Suppressor macrophage treated with lipopolysaccharide for 1 hour (primary cell): ENCODE measurements around the gene HSPB2.

ENCODE experiments used
- DNase-seq, 3 donors: peaks; one replicate each; pipeline ENCODE4 v3.0.0-alpha.2; 2020 to 2022

HSPB2 gene

GRCh38 chr11:111939836-111940604 lies 27.5 kb downstream of the HSPB2 start:
- no peak for DNase-seq

GRCh38 chr11:111941963-111942362 lies 29.4 kb downstream of the HSPB2 start:
- no peak for DNase-seq

GRCh38 chr11:111942829-111943228 lies 30.3 kb downstream of the HSPB2 start:
- DNase-seq, result peak; percentile 50 to 59 (median 53)

- no peak for DNase-seq
These were observed 31.6 kb downstream of the HSPB2 start for GRCh38 chr11:111944139-111944538.

GRCh38 chr11:111944651-111945051 lies 32.1 kb downstream of the HSPB2 start:
- DNase-seq, result peak in 2 of 3 donors; percentile 50 to 53

GRCh38 chr11:111945198-111945597 lies 32.7 kb downstream of the HSPB2 start:
- DNase-seq, result no peak

GRCh38 chr11:111946499-111946898 lies 34.0 kb downstream of the HSPB2 start:
- DNase-seq, result no peak

- DNase-seq, result no peak
These were observed 34.6 kb downstream of the HSPB2 start for GRCh38 chr11:111947143-111947542.

- no peak for DNase-seq
These were observed 37.2 kb downstream of the HSPB2 start for GRCh38 chr11:111949519-111950426.

- DNase-seq, result no peak
These were observed 39.0 kb downstream of the HSPB2 start for GRCh38 chr11:111951565-111951964.

GRCh38 chr11:111954154-111954553 lies 41.6 kb downstream of the HSPB2 start:
- DNase-seq, result no peak

GRCh38 chr11:111957663-111958444 lies 45.3 kb downstream of the HSPB2 start:
- no peak for DNase-seq

- DNase-seq, result no peak
These were observed 48.4 kb downstream of the HSPB2 start for GRCh38 chr11:111960916-111961315.

GRCh38 chr11:111961389-111962300 lies 49.1 kb downstream of the HSPB2 start:
- no peak for DNase-seq
